CD14-positive monocyte (primary cell): ENCODE results near the gene ATG9B. TPM values are rescaled to one million over a fixed set of nuclear protein-coding genes. Genes with fewer than 3 reads are reported as not detected.
"Not testable (repeated sequence)": the region's sequence is repeated elsewhere in the genome, so short reads cannot be mapped to it uniquely, and the experiment has no call there.

Experiments
- DNase-seq, 3 donors: peaks; one replicate each; pipeline ENCODE4 v3.0.0-alpha.2; 2011 to 2022
- H2AFZ ChIP-seq: 2 replicates; pipeline ENCODE4 v1.6.0; 2012; ENCODE audit warnings: mild to moderate bottlenecking, low read depth, low read length, inconsistent platforms; ENCODE audit not compliant: insufficient read depth, poor library complexity, severe bottlenecking
- H3K27ac ChIP-seq, 2 donors: 1 replicate in 1 of 2; 2 replicates in 1 of 2; pipeline ENCODE4 v1.5.1; 2012 to 2013; ENCODE audit warnings: low read length in 2 of 2, control low read depth in 1 of 2, inconsistent platforms in 1 of 2, low read depth in 1 of 2, mild to moderate bottlenecking in 1 of 2
- H3K27me3 ChIP-seq, 2 donors: one replicate each; pipeline versions ENCODE4 v1.6.0 to v1.6.1; 2011 to 2013; ENCODE audit warnings: low read length in 2 of 2; ENCODE audit not compliant: control insufficient read depth in 2 of 2, insufficient read depth in 2 of 2
- H3K36me3 ChIP-seq, 2 donors: replicated peaks in 1 of 2; 1 replicate in 1 of 2; 2 replicates in 1 of 2; pipeline versions ENCODE4 v1.5.1 to v1.6.1; 2012 to 2013; ENCODE audit warnings: low read length in 2 of 2, control low read depth in 1 of 2, inconsistent platforms in 1 of 2, mild to moderate bottlenecking in 1 of 2; ENCODE audit not compliant: insufficient read depth in 2 of 2, control insufficient read depth in 1 of 2
- H3K4me1 ChIP-seq, 2 donors: 1 replicate in 1 of 2; 2 replicates in 1 of 2; pipeline versions ENCODE4 v1.5.1 to v1.6.1; 2012 to 2013; ENCODE audit warnings: low read length in 2 of 2, control low read depth in 1 of 2, inconsistent platforms in 1 of 2, mild to moderate bottlenecking in 1 of 2, moderate library complexity in 1 of 2; ENCODE audit not compliant: insufficient read depth in 2 of 2, control insufficient read depth in 1 of 2
- H3K4me2 ChIP-seq: replicated peaks from 2 replicates; pipeline ENCODE3; 2012; ENCODE audit warnings: low read length, moderate library complexity, mild to moderate bottlenecking; ENCODE audit not compliant: poor library complexity, severe bottlenecking; ENCODE audit errors: extremely low read depth
- H3K4me3 ChIP-seq, 3 experiments: fragments of 200-600 bp in 1 of 3; sonication (generic) in 1 of 3; replicated peaks in 1 of 3; 1 replicate in 2 of 3; 2 replicates in 1 of 3; pipeline ENCODE4 v1.5.1; 2011 to 2013; ENCODE audit warnings: low read length in 3 of 3, mild to moderate bottlenecking in 3 of 3, control low read depth in 2 of 3, low read depth in 2 of 3, inconsistent platforms in 1 of 3, moderate library complexity in 1 of 3
- H3K79me2 ChIP-seq: 2 replicates; pipeline ENCODE4 v1.6.0; 2012; ENCODE audit warnings: mild to moderate bottlenecking, control low read depth, inconsistent platforms, low read length, moderate library complexity; ENCODE audit not compliant: insufficient read depth
- H3K9ac ChIP-seq: 2 replicates; pipeline ENCODE4 v1.6.0; 2017; ENCODE audit warnings: low read length, mild to moderate bottlenecking; ENCODE audit not compliant: insufficient read depth, poor library complexity, severe bottlenecking
- H3K9me3 ChIP-seq, 2 donors: replicated peaks in 1 of 2; 1 replicate in 1 of 2; 2 replicates in 1 of 2; pipeline versions ENCODE4 v1.5.1 to v1.6.1; 2012 to 2013; ENCODE audit warnings: low read length in 2 of 2, control low read depth in 1 of 2; ENCODE audit not compliant: control insufficient read depth in 1 of 2, insufficient read depth in 1 of 2
- H4K20me1 ChIP-seq: 2 replicates; pipeline ENCODE4 v1.6.0; 2012; ENCODE audit warnings: mild to moderate bottlenecking, low read length, control low read depth, moderate library complexity; ENCODE audit not compliant: insufficient read depth
- H3K27ac Mint-ChIP-seq, 7 donors: one replicate each; pipeline ENCODE4 v1.8.0; 2020; ENCODE audit warnings: mild to moderate bottlenecking in 7 of 7, mixed read lengths in 7 of 7, moderate library complexity in 6 of 7, inconsistent platforms in 2 of 7
- H3K27me3 Mint-ChIP-seq, 3 donors: one replicate each; pipeline ENCODE4 v1.8.0; 2021 to 2022; ENCODE audit warnings: low read depth in 3 of 3, mild to moderate bottlenecking in 3 of 3, mixed read lengths in 3 of 3, moderate library complexity in 3 of 3, inconsistent platforms in 1 of 3
- H3K36me3 Mint-ChIP-seq, 2 donors: one replicate each; pipeline ENCODE4 v1.8.0; 2020; ENCODE audit warnings: mixed read lengths in 2 of 2, inconsistent platforms in 1 of 2, mild to moderate bottlenecking in 1 of 2
- H3K4me1 Mint-ChIP-seq: one replicate; pipeline ENCODE4 v1.8.0; 2020; ENCODE audit warnings: mild to moderate bottlenecking, mixed read lengths
- H3K4me3 Mint-ChIP-seq, 2 donors: one replicate each; pipeline ENCODE4 v1.8.0; 2020; ENCODE audit warnings: mild to moderate bottlenecking in 2 of 2, mixed read lengths in 2 of 2, moderate library complexity in 1 of 2
- H3K9me3 Mint-ChIP-seq, 7 donors: one replicate each; pipeline ENCODE4 v1.8.0; 2020 to 2022; ENCODE audit warnings: mixed read lengths in 7 of 7, mild to moderate bottlenecking in 6 of 7, moderate library complexity in 6 of 7, inconsistent platforms in 2 of 7
- WGBS: methylation state at CpG from one replicate; pipeline ENCODE4 v1.1.5; 2013; ENCODE audit warnings: missing lambda C conversion rate; ENCODE audit not compliant: insufficient coverage; 5-methylcytosine and 5-hydroxymethylcytosine counted together
- intact Hi-C, 2 donors: fragments of 100-400 bp; cut with micrococcal nuclease; formaldehyde crosslinking; loops; one replicate each; pipeline versions ENCODE4 v1.15.0 to v1.15.1; 2023
- polyA plus RNA-seq, 3 donors: library from polyadenylated mRNA; depleted of rRNA in 1 of 3; unstranded in 2 of 3; stranded (reverse) in 1 of 3; fragments of 300-500 nt in 2 of 3; fragments of >200 nt in 1 of 3; fragmentation: Illumina TruSeq in 2 of 3; gene quantifications; 1 replicate in 2 of 3; 2 replicates in 1 of 3; pipeline ENCODE4 v1.2.3, GENCODE V29; 2012 to 2021
- TF ChIP-seq, protein P1 (sequence below): fragments of 200-600 bp; IDR thresholded peaks from one replicate; pipeline ENCODE4 v1.8.0; 2022; ENCODE audit warnings: antibody characterized with exemption, mild to moderate bottlenecking

Gene ATG9B
- polyA plus RNA-seq, 3 donors, result 0.21 to 0.30 TPM; not detected in 1

GRCh38 chr7:151028131-151028947 is 4.0 kb upstream of the ATG9B start, which contains the start of gene ABCB8:
ABCB8 (plus strand) TSS chr7:151028450; CDS start chr7:151028516, 66 bp downstream.
- Histone ChIP-seq H3K4me3 (peak within 1 kb of the TSS; percentile 53 to 98 (median 96)), H3K27me3 (peaks cover 0 to 4% of the 10 kb centered on the region in 2 donors), H3K27ac (peak within 1 kb of the TSS; percentile 71 to 81), H3K4me2 (peak within 1 kb of the TSS; percentile 74), H4K20me1 (no peaks in the 10 kb centered on the region), H3K9ac (peak within 1 kb of the TSS; percentile 71), H3K9me3 (no peaks in the 10 kb centered on the region), H3K4me1 (peaks cover 14 to 18% of the 10 kb centered on the region in 2 donors), H2AFZ (peak within 1 kb of the TSS; percentile 89), H3K79me2 (peaks cover 4% of the 10 kb centered on the region), H3K36me3 (no peaks in the 10 kb centered on the region)
- peaks cover 6 to 15% of the 10 kb centered on the region in 2 donors for H3K36me3 Mint-ChIP-seq
- peaks cover 3 to 22% (median 6%) of the 10 kb centered on the region in 3 donors for H3K27me3 Mint-ChIP-seq
- peak; percentile 97 to 98 (median 98) for DNase-seq
- H3K4me3 Mint-ChIP-seq, result peak within 1 kb of the TSS; percentile 91 to 94
- under 1% methylated on average over 46 of the region's 53 CpGs for WGBS
- H3K4me1 Mint-ChIP-seq, result peaks cover 25% of the 10 kb centered on the region
- peaks cover 0 to 2% (median 0%) of the 10 kb centered on the region in 7 donors for H3K9me3 Mint-ChIP-seq
- H3K27ac Mint-ChIP-seq, result peak within 1 kb of the TSS; percentile 91 to 97 (median 95)
- TF ChIP-seq, protein P1, sequence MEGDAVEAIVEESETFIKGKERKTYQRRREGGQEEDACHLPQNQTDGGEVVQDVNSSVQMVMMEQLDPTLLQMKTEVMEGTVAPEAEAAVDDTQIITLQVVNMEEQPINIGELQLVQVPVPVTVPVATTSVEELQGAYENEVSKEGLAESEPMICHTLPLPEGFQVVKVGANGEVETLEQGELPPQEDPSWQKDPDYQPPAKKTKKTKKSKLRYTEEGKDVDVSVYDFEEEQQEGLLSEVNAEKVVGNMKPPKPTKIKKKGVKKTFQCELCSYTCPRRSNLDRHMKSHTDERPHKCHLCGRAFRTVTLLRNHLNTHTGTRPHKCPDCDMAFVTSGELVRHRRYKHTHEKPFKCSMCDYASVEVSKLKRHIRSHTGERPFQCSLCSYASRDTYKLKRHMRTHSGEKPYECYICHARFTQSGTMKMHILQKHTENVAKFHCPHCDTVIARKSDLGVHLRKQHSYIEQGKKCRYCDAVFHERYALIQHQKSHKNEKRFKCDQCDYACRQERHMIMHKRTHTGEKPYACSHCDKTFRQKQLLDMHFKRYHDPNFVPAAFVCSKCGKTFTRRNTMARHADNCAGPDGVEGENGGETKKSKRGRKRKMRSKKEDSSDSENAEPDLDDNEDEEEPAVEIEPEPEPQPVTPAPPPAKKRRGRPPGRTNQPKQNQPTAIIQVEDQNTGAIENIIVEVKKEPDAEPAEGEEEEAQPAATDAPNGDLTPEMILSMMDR, result peak; percentile 64
- intact Hi-C loops, result loop anchor here in 1 of 2 donors (2.0 to 5.0 kb wide), 2 partner anchors 60 to 84 kb away; no protein-coding TSS in a partner anchor

- Histone ChIP-seq H3K9ac (peak overlapping the region; percentile 45), H3K27ac (peak overlapping the region; percentile 71 to 81), H3K4me1 (peaks cover 14 to 18% of the 10 kb centered on the region in 2 donors), H2AFZ (peak overlapping the region; percentile 89), H3K4me2 (peak overlapping the region; percentile 74), H3K4me3 (peak overlapping the region; percentile 53 to 98 (median 96))
- Mint-ChIP-seq H3K36me3 (peaks cover 6 to 11% of the 10 kb centered on the region in 2 donors), H3K27ac (peak overlapping the region; percentile 91 to 97 (median 95)), H3K4me1 (peaks cover 22% of the 10 kb centered on the region), H3K4me3 (peak overlapping the region; percentile 91 to 94), H3K27me3 (peaks cover 6 to 28% (median 8%) of the 10 kb centered on the region in 3 donors)
- 40% methylated on average over 4 of the region's 16 CpGs for WGBS
- H3K9me3 Mint-ChIP-seq, H3K79me2 ChIP-seq, H3K36me3 ChIP-seq, H4K20me1 ChIP-seq, H3K27me3 ChIP-seq, H3K9me3 ChIP-seq, DNase-seq: not testable (repeated sequence)
- intact Hi-C loops, result loop anchor here in 1 of 2 donors (2.0 to 5.0 kb wide), 2 partner anchors 61 to 85 kb away; no protein-coding TSS in a partner anchor
Measured at GRCh38 chr7:151027728-151028130, 3.4 kb upstream of the ATG9B start.

DNA sequence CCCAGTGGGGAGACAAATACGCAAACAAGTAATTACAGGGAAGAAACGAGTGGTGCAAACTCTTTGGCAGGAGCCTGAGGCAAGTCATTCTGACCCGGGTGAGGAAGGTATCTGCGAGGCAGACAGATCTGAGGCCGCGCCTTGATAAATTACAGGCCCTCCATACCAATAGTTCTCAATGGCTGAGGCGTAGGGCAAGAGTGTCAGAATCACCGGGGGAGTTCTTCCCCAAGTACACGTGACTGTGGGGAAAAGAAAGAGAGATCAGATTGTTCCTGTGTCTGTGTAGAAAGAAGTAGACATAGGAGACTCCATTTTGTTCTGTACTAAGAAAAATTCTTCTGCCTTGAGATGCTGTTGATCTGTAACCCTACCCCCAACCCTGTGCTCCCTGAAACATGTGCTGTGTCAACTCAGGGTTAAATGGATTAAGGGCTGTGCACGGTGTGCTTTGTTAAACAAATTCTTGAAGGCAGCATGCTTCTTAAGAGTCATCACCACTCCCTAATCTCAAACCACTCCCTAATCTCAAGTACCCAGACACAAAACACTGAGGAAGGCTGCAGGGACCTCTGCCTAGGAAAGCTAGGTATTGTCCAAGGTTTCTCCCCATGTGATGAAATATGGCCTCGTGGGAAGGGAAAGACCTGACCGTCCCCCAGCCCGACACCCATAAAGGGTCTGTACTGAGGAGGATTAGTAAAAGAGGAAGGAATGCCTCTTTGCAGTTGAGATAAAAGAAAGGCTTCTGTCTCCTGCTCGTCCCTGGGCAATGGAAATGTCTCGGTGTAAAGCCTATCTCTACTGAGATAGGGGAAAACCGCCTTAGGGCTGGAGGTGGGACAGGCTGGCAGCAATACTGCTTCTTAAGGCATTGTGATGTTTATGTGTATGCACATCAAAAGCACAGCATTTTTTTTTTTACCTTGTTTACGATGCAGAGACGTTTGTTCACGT is 2.8 kb upstream of the ATG9B start:
- not testable (repeated sequence) for DNase-seq, H3K9me3 ChIP-seq, H3K79me2 ChIP-seq, H3K9ac ChIP-seq, H3K36me3 ChIP-seq, H3K27ac ChIP-seq, H3K9me3 Mint-ChIP-seq, H3K27me3 ChIP-seq, H4K20me1 ChIP-seq, H3K36me3 Mint-ChIP-seq
- H3K27ac Mint-ChIP-seq, result peak overlapping the region; percentile 91 to 97 (median 95)
- intact Hi-C loops, result loop anchor here in 1 of 2 donors (5.0 kb wide), 1 partner anchor 85 kb away; no protein-coding TSS in a partner anchor
- Histone ChIP-seq H3K4me3 (peak overlapping the region in 1 of 3 experiments; percentile 98), H3K4me2 (peak overlapping the region; percentile 74), H3K4me1 (peaks cover 14 to 18% of the 10 kb centered on the region in 2 donors), H2AFZ (peak overlapping the region; percentile 89)
- 63% methylated on average over 7 of the region's 19 CpGs for WGBS
- peaks cover 22% of the 10 kb centered on the region for H3K4me1 Mint-ChIP-seq
- peak overlapping the region; percentile 91 to 94 for H3K4me3 Mint-ChIP-seq
- H3K27me3 Mint-ChIP-seq, result peaks cover 6 to 28% (median 8%) of the 10 kb centered on the region in 3 donors
